Osteoblast (primary cell): ENCODE results near the gene DPP6. TPM values are rescaled to one million over a fixed set of nuclear protein-coding genes. Genes with fewer than 3 reads are reported as not detected.

Experiments used
- DNase-seq: peaks from one replicate; pipeline ENCODE4 v3.0.0; 2011; ENCODE audit warnings: low spot score, mixed read lengths; ENCODE audit not compliant: insufficient read length; ENCODE audit errors: missing footprints
- H2AFZ ChIP-seq: 2 replicates; pipeline ENCODE4 v1.6.0; 2011; ENCODE audit warnings: mild to moderate bottlenecking, low read length
- H3K27ac ChIP-seq: 2 replicates; pipeline ENCODE4 v1.5.1; 2011; ENCODE audit warnings: mild to moderate bottlenecking, low read depth, low read length, moderate library complexity
- H3K27me3 ChIP-seq: 2 replicates; pipeline ENCODE4 v1.6.0; 2012; ENCODE audit warnings: mild to moderate bottlenecking, control low read depth, inconsistent platforms, low read length, moderate library complexity; ENCODE audit not compliant: insufficient read depth
- H3K36me3 ChIP-seq: 2 replicates; pipeline ENCODE4 v1.5.1; 2011; ENCODE audit warnings: mild to moderate bottlenecking, low read length, control low read depth, moderate library complexity; ENCODE audit not compliant: insufficient read depth
- H3K4me1 ChIP-seq: 2 replicates; pipeline ENCODE4 v1.5.1; 2011; ENCODE audit warnings: mild to moderate bottlenecking, low read length, control low read depth, moderate library complexity; ENCODE audit not compliant: insufficient read depth
- H3K4me2 ChIP-seq: 2 replicates; pipeline ENCODE4 v1.6.0; 2011; ENCODE audit warnings: mild to moderate bottlenecking, low read length; ENCODE audit not compliant: insufficient read depth
- H3K4me3 ChIP-seq: fragments of 200-600 bp; sonication (generic); 3 replicates; pipeline ENCODE4 v1.5.1; 2012; ENCODE audit warnings: mild to moderate bottlenecking, low read length, inconsistent platforms; ENCODE audit not compliant: insufficient read depth
- H3K79me2 ChIP-seq: 2 replicates; pipeline ENCODE4 v1.6.0; 2012; ENCODE audit warnings: mild to moderate bottlenecking, low read length, control low read depth, inconsistent platforms; ENCODE audit not compliant: insufficient read depth
- H3K9me3 ChIP-seq: 2 replicates; pipeline ENCODE4 v1.5.1; 2011; ENCODE audit warnings: low read depth, low read length, control low read depth
- H4K20me1 ChIP-seq: 2 replicates; pipeline ENCODE4 v1.6.0; 2012; ENCODE audit warnings: mild to moderate bottlenecking, low read length, control low read depth; ENCODE audit not compliant: insufficient read depth
- CTCF ChIP-seq: IDR thresholded peaks from 2 replicates; pipeline ENCODE4 v1.5.1; 2011; ENCODE audit warnings: mild to moderate bottlenecking, low read depth, low read length, moderate library complexity; ENCODE audit errors: extremely low read depth
- total RNA-seq: library from RNA; depleted of rRNA; stranded (reverse); fragments of >200 nt; gene quantifications from 2 replicates; pipeline ENCODE4 v1.2.3, GENCODE V29; 2012

Gene DPP6
- total RNA-seq, 1 donor: not detected

DNA sequence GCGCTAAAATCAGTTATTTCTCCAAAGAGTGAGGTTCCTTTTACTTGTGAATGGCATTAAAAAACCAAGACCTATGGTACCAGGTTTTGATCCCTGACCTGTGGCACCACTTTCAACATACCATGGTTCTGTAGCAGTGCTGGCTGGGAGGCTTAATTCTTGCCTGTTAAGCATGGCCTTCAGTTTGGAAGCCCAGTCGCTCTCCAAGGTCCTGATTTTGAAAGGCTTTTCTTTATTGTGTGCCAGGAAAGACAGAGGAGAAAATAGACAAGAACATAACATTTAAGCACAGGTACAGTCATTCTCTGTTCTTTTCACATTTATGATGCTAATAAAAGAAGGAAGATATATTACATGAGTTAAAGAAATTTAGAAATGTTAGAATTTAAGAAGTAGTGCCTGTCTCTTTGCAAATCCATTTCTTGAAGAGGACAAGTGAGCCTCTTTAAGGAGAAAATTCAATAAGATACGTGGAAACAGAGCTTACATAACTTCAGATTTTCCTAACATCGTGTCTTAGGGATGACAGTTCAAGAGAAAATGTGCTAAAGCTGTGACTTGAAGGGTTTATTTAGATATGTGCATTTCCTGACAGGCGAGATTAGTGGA lies 357.6 kb downstream of the DPP6 start:
- no peaks in the 10 kb centered on the region for H3K36me3 ChIP-seq
- H3K27ac ChIP-seq: no peak overlapping the region

GRCh38 chr7:154412105-154412504 lies 359.9 kb downstream of the DPP6 start:
- peaks cover 5% of the 10 kb centered on the region for H3K9me3 ChIP-seq
- no peak overlapping the region for H3K4me2 ChIP-seq
- H3K79me2 ChIP-seq: no peaks in the 10 kb centered on the region
- no peak for TF ChIP-seq CTCF
- no peaks in the 10 kb centered on the region for H3K27me3 ChIP-seq
- no peaks in the 10 kb centered on the region for H3K4me1 ChIP-seq
- no peak overlapping the region for H3K4me3 ChIP-seq
- H3K27ac ChIP-seq: no peak overlapping the region
- H3K36me3 ChIP-seq: no peaks in the 10 kb centered on the region
- H4K20me1 ChIP-seq: no peaks in the 10 kb centered on the region
- DNase-seq: no peak
- H2AFZ ChIP-seq: no peak overlapping the region

More for the DNA sequence above, 357.6 kb downstream of the DPP6 start:
- Histone ChIP-seq H3K4me3 (no peak overlapping the region), H2AFZ (no peak overlapping the region), H4K20me1 (no peaks in the 10 kb centered on the region), H3K27me3 (no peaks in the 10 kb centered on the region), H3K4me2 (no peak overlapping the region), H3K9me3 (peaks cover 7% of the 10 kb centered on the region), H3K4me1 (no peaks in the 10 kb centered on the region), H3K79me2 (no peaks in the 10 kb centered on the region)
- no peak for DNase-seq
- no peak for TF ChIP-seq CTCF

DNA sequence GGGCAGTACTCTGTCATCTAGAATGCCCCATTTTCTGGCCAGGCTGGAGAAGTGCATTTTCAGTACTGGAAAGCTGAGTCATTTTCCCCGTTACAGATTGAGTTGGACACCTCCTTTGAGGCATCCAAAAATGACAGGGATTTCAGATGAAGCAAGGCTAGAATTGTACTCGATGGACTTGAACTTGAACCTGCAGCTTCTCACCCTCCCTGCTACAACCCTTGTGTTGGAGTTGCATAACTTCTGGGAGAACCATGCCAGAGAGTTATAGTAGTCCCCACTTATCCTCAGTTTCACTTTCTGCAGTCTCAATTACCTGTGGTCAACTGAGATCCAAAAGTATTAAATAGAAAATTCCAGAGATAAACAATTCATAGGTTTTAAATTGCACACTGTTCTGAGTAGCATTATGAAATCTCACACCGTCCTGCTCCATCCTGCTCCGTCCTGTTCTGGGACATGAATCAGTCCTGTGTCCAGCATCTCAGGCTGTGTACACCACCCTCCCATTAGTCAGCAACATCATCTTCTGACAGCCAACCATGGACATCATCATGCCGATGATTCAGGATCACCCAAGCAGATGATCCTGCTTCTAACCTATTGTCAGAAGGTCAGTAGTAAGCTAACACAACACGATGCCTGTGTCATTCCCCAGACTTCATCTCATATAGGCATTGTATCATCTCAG lies 363.7 kb downstream of the DPP6 start:
- Histone ChIP-seq H3K4me3 (no peak overlapping the region), H2AFZ (no peak overlapping the region), H3K9me3 (peaks cover 5% of the 10 kb centered on the region), H3K27ac (no peak overlapping the region), H3K4me1 (no peaks in the 10 kb centered on the region), H3K4me2 (no peak overlapping the region), H3K36me3 (no peaks in the 10 kb centered on the region), H3K27me3 (no peaks in the 10 kb centered on the region), H4K20me1 (no peaks in the 10 kb centered on the region), H3K79me2 (no peaks in the 10 kb centered on the region)
- TF ChIP-seq CTCF: no peak
- DNase-seq: no peak

GRCh38 chr7:154416714-154417113 lies 364.5 kb downstream of the DPP6 start:
- Histone ChIP-seq H3K27me3 (no peaks in the 10 kb centered on the region), H4K20me1 (no peaks in the 10 kb centered on the region), H3K4me3 (no peak overlapping the region), H3K9me3 (peaks cover 5% of the 10 kb centered on the region), H3K79me2 (no peaks in the 10 kb centered on the region), H3K4me2 (no peak overlapping the region), H3K27ac (no peak overlapping the region), H3K36me3 (no peaks in the 10 kb centered on the region), H3K4me1 (no peaks in the 10 kb centered on the region), H2AFZ (no peak overlapping the region)
- no peak for DNase-seq
- TF ChIP-seq CTCF: no peak
